IMR-90 (cell line): Measurements from ENCODE around the gene TSEN54. TPM values are rescaled to one million over a fixed set of nuclear protein-coding genes. Genes with fewer than 3 reads are reported as not detected.

ENCODE experiments used
- ATAC-seq: fragments of 200-7000 bp; cut with Tn5 transposase; 2 replicates; pipeline ENCODE4 v1.9.1; 2020; ENCODE audit warnings: low read depth, mild to moderate bottlenecking, moderate library complexity
- BruUV-seq: library from RNA; stranded (reverse); fragments of 400-500 nt; replicated peaks from 2 replicates; lab custom pipeline; 2021; lab: Mats Ljungman, UMichigan
- CTCF ChIA-PET: fragments of 300-600 bp; formaldehyde crosslinking; extraction: SDS; loops from one replicate; lab custom pipeline; 2021; ENCODE audit warnings: antibody characterized with exemption; lab: Yijun Ruan, JAX
- POLR2A ChIA-PET: fragments of 300-600 bp; sonication (Branson Sonifier 250); formaldehyde crosslinking; loops from one replicate; lab custom pipeline; 2022; ENCODE audit warnings: antibody characterized with exemption; ENCODE audit not compliant: unreplicated experiment; lab: Charles Lee
- DNase-seq: peaks from one replicate; pipeline ENCODE4 v3.0.0; 2013
- H2AFZ ChIP-seq: replicated peaks from 2 replicates; pipeline ENCODE3; 2013; ENCODE audit warnings: low read length, mild to moderate bottlenecking; ENCODE audit not compliant: poor library complexity
- H2AK5ac ChIP-seq: 2 replicates; pipeline ENCODE4 v1.6.1; 2013; ENCODE audit warnings: low read depth, low read length, inconsistent platforms
- H2AK9ac ChIP-seq: replicated peaks from 2 replicates; pipeline ENCODE3; 2013; ENCODE audit warnings: mild to moderate bottlenecking, low read depth, low read length, moderate library complexity; ENCODE audit not compliant: poor library complexity
- H2BK120ac ChIP-seq: 2 replicates; pipeline ENCODE4 v1.6.1; 2013; ENCODE audit warnings: low read depth, low read length, inconsistent platforms
- H2BK15ac ChIP-seq: 3 replicates; pipeline ENCODE4 v1.6.1; 2013; ENCODE audit warnings: low read depth, low read length, inconsistent platforms
- H2BK20ac ChIP-seq: 2 replicates; pipeline ENCODE4 v1.6.1; 2013; ENCODE audit warnings: low read depth, mild to moderate bottlenecking, inconsistent platforms, low read length, moderate library complexity
- H2BK5ac ChIP-seq: 2 replicates; pipeline ENCODE4 v1.6.1; 2013; ENCODE audit warnings: mild to moderate bottlenecking, low read depth, low read length, inconsistent platforms; ENCODE audit not compliant: poor library complexity, severe bottlenecking
- H3K14ac ChIP-seq: replicated peaks from 2 replicates; pipeline ENCODE4 v1.6.1; 2013; ENCODE audit warnings: low read depth, low read length, inconsistent platforms
- H3K18ac ChIP-seq: 2 replicates; pipeline ENCODE4 v1.6.1; 2013; ENCODE audit warnings: low read depth, low read length, control low read depth
- H3K23ac ChIP-seq: 2 replicates; pipeline ENCODE4 v1.6.1; 2013; ENCODE audit warnings: low read depth, low read length, inconsistent platforms
- H3K27ac ChIP-seq: 2 replicates; pipeline ENCODE4 v1.5.1; 2013; ENCODE audit warnings: mild to moderate bottlenecking, control low read depth, low read length; ENCODE audit not compliant: insufficient read depth
- H3K27me3 ChIP-seq: 2 replicates; pipeline ENCODE4 v1.6.1; 2013; ENCODE audit warnings: low read length; ENCODE audit not compliant: control insufficient read depth, insufficient read depth
- H3K36me3 ChIP-seq: 2 replicates; pipeline ENCODE4 v1.6.1; 2013; ENCODE audit warnings: low read length, mixed read lengths; ENCODE audit not compliant: control insufficient read depth, insufficient read depth
- H3K4ac ChIP-seq: 2 replicates; pipeline ENCODE4 v1.6.1; 2013; ENCODE audit warnings: low read depth, low read length, inconsistent platforms
- H3K4me1 ChIP-seq: 2 replicates; pipeline ENCODE4 v1.6.1; 2013; ENCODE audit warnings: low read length, mixed read lengths; ENCODE audit not compliant: control insufficient read depth, insufficient read depth
- H3K4me2 ChIP-seq: 2 replicates; pipeline ENCODE4 v1.6.1; 2013; ENCODE audit warnings: low read depth, mild to moderate bottlenecking, control low read depth, low read length, moderate library complexity
- H3K4me3 ChIP-seq: 2 replicates; pipeline ENCODE4 v1.5.1; 2013; ENCODE audit warnings: low read depth, mild to moderate bottlenecking, control low read depth, low read length, moderate library complexity; ENCODE audit not compliant: insufficient read depth
- H3K56ac ChIP-seq: 2 replicates; pipeline ENCODE4 v1.6.1; 2013; ENCODE audit warnings: low read length, inconsistent platforms; ENCODE audit not compliant: insufficient read depth; ENCODE audit errors: extremely low read depth
- H3K79me1 ChIP-seq, 2 experiments: 2 replicates each; pipeline ENCODE4 v1.6.1; 2013; ENCODE audit warnings: low read length in 2 of 2, inconsistent platforms in 1 of 2, low read depth in 1 of 2
- H3K9ac ChIP-seq: 2 replicates; pipeline ENCODE4 v1.6.1; 2013; ENCODE audit warnings: low read depth, low read length, control low read depth
- H3K9me1 ChIP-seq: 2 replicates; pipeline ENCODE4 v1.6.1; 2013; ENCODE audit warnings: low read length, inconsistent platforms; ENCODE audit not compliant: insufficient read depth
- H3K9me3 ChIP-seq: 2 replicates; pipeline ENCODE4 v1.6.1; 2013; ENCODE audit warnings: low read length; ENCODE audit not compliant: control insufficient read depth, insufficient read depth
- H4K20me1 ChIP-seq: 2 replicates; pipeline ENCODE4 v1.6.1; 2013; ENCODE audit warnings: low read length, inconsistent platforms; ENCODE audit not compliant: insufficient read depth
- H4K5ac ChIP-seq: 2 replicates; pipeline ENCODE4 v1.6.1; 2013; ENCODE audit warnings: mild to moderate bottlenecking, low read depth, low read length, control low read depth
- H4K8ac ChIP-seq, 2 experiments: 2 replicates each; pipeline ENCODE4 v1.6.1; 2013; ENCODE audit warnings: low read depth in 2 of 2, low read length in 2 of 2, control low read depth in 1 of 2, inconsistent platforms in 1 of 2
- H4K91ac ChIP-seq: 2 replicates; pipeline ENCODE4 v1.6.1; 2013; ENCODE audit warnings: low read depth, low read length, inconsistent platforms; ENCODE audit not compliant: insufficient read depth
- BHLHE40 ChIP-seq: fragments of 150-350 bp; IDR thresholded peaks from 2 replicates; pipeline ENCODE4 v1.6.1; 2016; ENCODE audit warnings: mild to moderate bottlenecking, low read depth, low read length
- CEBPB ChIP-seq: IDR thresholded peaks from 2 replicates; pipeline ENCODE4 v1.6.1; 2012; ENCODE audit warnings: low read depth, low read length, improper control_type of control experiment
- CHD1 ChIP-seq: IDR thresholded peaks from 2 replicates; pipeline ENCODE4 v1.6.1; 2012; ENCODE audit warnings: low read depth, low read length, improper control_type of control experiment
- FOS ChIP-seq: fragments of 150-350 bp; IDR thresholded peaks from 2 replicates; pipeline ENCODE4 v1.6.1; 2016; ENCODE audit warnings: low read depth, low read length
- MAFK ChIP-seq: IDR thresholded peaks from 2 replicates; pipeline ENCODE4 v1.6.1; 2012; ENCODE audit warnings: low read depth, low read length, improper control_type of control experiment
- MAZ ChIP-seq: IDR thresholded peaks from 2 replicates; pipeline ENCODE4 v1.6.1; 2012; ENCODE audit warnings: low read depth, mild to moderate bottlenecking, low read length, improper control_type of control experiment, moderate library complexity, borderline replicate concordance
- MXI1 ChIP-seq: IDR thresholded peaks from 2 replicates; pipeline ENCODE4 v1.6.1; 2012; ENCODE audit warnings: low read depth, mild to moderate bottlenecking, low read length, moderate library complexity, borderline replicate concordance
- NFE2L2 ChIP-seq: fragments of 150-350 bp; IDR thresholded peaks from 2 replicates; pipeline ENCODE4 v1.6.1; 2016; ENCODE audit warnings: low read depth, mild to moderate bottlenecking, low read length
- RAD21 ChIP-seq: IDR thresholded peaks from 2 replicates; pipeline ENCODE4 v1.6.1; 2012; ENCODE audit warnings: low read length, improper control_type of control experiment
- RFX5 ChIP-seq: IDR thresholded peaks from 2 replicates; pipeline ENCODE4 v1.8.0; 2012; ENCODE audit warnings: low read depth, mild to moderate bottlenecking, low read length, moderate library complexity
- SMC3 ChIP-seq: fragments of 150-350 bp; IDR thresholded peaks from 2 replicates; pipeline ENCODE4 v1.6.1; 2016; ENCODE audit warnings: low read depth, mild to moderate bottlenecking, antibody characterized with exemption, low read length, moderate library complexity
- WGBS, 2 experiments: methylation state at CpG; one replicate each; pipeline versions ENCODE4 v1.1.5 to v1.1.7; 2013; ENCODE audit warnings: missing lambda C conversion rate in 2 of 2; ENCODE audit not compliant: insufficient read length in 1 of 2; ENCODE audit errors: extremely low coverage in 2 of 2; 5-methylcytosine and 5-hydroxymethylcytosine counted together
- dilution Hi-C: fragments of 300-500 bp; cut with HindIII; formaldehyde crosslinking; loops from one replicate; pipeline ENCODE4 v1.14.3; 2018; ENCODE audit warnings: low sequenced_read_pairs; ENCODE audit not compliant: unreplicated experiment
- in situ Hi-C: fragments of 300-500 bp; cut with MboI; formaldehyde crosslinking; loops from 3 replicates; pipeline ENCODE4 v1.14.3; 2019; ENCODE audit warnings: low sequenced_read_pairs, inconsistent platforms, mixed read lengths
- intact Hi-C: fragments of 100-400 bp; cut with micrococcal nuclease; formaldehyde crosslinking; loops from 2 replicates; pipeline ENCODE4 v1.10.0; 2022
- polyA plus RNA-seq, 3 experiments: library from polyadenylated mRNA; depleted of rRNA; stranded (reverse); fragments of >200 nt; gene quantifications; 2 replicates each; pipeline ENCODE4 v1.2.3, GENCODE V29; 2012; ENCODE audit warnings: low replicate concordance in 1 of 3
- total RNA-seq: library from RNA; depleted of rRNA; stranded (reverse); fragments of >200 nt; gene quantifications from 2 replicates; pipeline ENCODE4 v1.2.3, GENCODE V29; 2012
- TF ChIP-seq, protein P1 (sequence below): conservative IDR thresholded peaks from 2 replicates; pipeline ENCODE4 v1.5.1; 2012; ENCODE audit warnings: mild to moderate bottlenecking, low read depth, low read length, improper control_type of control experiment
- TF ChIP-seq, protein P2 (sequence below): fragments of 150-350 bp; IDR thresholded peaks from 2 replicates; pipeline ENCODE4 v1.6.1; 2017; ENCODE audit warnings: mild to moderate bottlenecking, antibody characterized with exemption, low read length, low read depth
- TF ChIP-seq, protein P3 (sequence below): fragments of 150-350 bp; IDR thresholded peaks from 2 replicates; pipeline ENCODE4 v1.6.1; 2016; ENCODE audit warnings: low read depth, mild to moderate bottlenecking, low read length, moderate library complexity, borderline replicate concordance

The TSEN54 gene
- total and polyA plus RNA-seq, 2 of the 4 experiments (the other 2 are of a cell fraction): 7.2 to 14.9 TPM

DNA sequence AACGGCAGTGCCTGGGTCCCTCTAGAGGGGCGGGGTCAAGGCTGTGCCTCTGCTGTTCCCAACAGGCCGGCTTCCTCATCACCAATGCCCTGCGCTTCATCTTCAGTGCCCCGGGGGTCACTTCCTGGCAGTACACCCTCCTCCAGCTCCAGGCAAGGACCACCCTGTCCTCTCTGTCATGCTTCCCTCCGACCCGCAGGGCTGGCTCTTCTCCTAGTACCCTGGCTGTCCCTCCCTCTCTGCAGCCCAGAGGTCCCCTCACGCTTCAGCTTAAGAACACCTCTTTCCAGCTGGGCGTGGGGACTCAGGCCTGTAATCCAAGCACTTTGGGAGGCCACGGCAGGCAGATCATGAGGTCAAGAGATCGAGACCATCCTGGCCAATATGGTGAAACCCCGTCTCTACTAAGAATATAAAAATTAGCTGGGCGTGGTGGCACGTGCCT lies 26.8 kb upstream of the TSEN54 start:
- Histone ChIP-seq H3K4me2 (no peak overlapping the region), H3K9me3 (no peaks in the 10 kb centered on the region), H2AK5ac (no peak overlapping the region), H2BK120ac (no peak overlapping the region), H4K5ac (no peak overlapping the region), H3K27ac (no peak overlapping the region), H3K14ac (no peak overlapping the region), H2BK5ac (no peak overlapping the region), H3K9me1 (no peaks in the 10 kb centered on the region; the same call in none of the 2 replicates), H2AK9ac (no peak overlapping the region), H2BK20ac (no peak overlapping the region), H3K36me3 (peaks cover 28% of the 10 kb centered on the region), H3K4ac (no peak overlapping the region), H4K8ac (no peak overlapping the region), H2AFZ (no peak overlapping the region), H4K91ac (no peak overlapping the region), H3K4me1 (no peaks in the 10 kb centered on the region), H3K79me1 (peaks cover 0 to 7% of the 10 kb centered on the region in 2 experiments; a peak in 2 of 4 replicates), H3K9ac (no peak overlapping the region), H3K18ac (no peak overlapping the region), H3K56ac (no peak overlapping the region), H3K27me3 (no peaks in the 10 kb centered on the region), H3K23ac (no peak overlapping the region), H4K20me1 (no peaks in the 10 kb centered on the region; the same call in 1 of the 2 replicates), H2BK15ac (no peak overlapping the region), H3K4me3 (no peak overlapping the region)
- ATAC-seq (no peak), DNase-seq (no peak)
- no TSS peak for BruUV-seq
- WGBS, 2 experiments: 83% methylated on average over 6 of the region's 14 CpGs; no CpG with 5 or more reads in 1 of the 2 experiments
- POLR2A ChIA-PET: no interaction called here
- in situ Hi-C loops: no loop called here
- CTCF ChIA-PET: interaction anchor here (0.7 kb wide), 1 partner anchor 47 kb away, joined by 3 read pairs; no protein-coding TSS in a partner anchor
- intact Hi-C loops: no loop called here
- TF ChIP-seq NFE2L2 (no peak), MXI1 (no peak), SMC3 (no peak), MAZ (no peak), CHD1 (no peak), BHLHE40 (no peak), CEBPB (no peak), RFX5 (no peak), RAD21 (no peak), FOS (no peak), MAFK (no peak)
- TF ChIP-seq, protein P1, sequence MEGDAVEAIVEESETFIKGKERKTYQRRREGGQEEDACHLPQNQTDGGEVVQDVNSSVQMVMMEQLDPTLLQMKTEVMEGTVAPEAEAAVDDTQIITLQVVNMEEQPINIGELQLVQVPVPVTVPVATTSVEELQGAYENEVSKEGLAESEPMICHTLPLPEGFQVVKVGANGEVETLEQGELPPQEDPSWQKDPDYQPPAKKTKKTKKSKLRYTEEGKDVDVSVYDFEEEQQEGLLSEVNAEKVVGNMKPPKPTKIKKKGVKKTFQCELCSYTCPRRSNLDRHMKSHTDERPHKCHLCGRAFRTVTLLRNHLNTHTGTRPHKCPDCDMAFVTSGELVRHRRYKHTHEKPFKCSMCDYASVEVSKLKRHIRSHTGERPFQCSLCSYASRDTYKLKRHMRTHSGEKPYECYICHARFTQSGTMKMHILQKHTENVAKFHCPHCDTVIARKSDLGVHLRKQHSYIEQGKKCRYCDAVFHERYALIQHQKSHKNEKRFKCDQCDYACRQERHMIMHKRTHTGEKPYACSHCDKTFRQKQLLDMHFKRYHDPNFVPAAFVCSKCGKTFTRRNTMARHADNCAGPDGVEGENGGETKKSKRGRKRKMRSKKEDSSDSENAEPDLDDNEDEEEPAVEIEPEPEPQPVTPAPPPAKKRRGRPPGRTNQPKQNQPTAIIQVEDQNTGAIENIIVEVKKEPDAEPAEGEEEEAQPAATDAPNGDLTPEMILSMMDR: no peak
- TF ChIP-seq, protein P2, sequence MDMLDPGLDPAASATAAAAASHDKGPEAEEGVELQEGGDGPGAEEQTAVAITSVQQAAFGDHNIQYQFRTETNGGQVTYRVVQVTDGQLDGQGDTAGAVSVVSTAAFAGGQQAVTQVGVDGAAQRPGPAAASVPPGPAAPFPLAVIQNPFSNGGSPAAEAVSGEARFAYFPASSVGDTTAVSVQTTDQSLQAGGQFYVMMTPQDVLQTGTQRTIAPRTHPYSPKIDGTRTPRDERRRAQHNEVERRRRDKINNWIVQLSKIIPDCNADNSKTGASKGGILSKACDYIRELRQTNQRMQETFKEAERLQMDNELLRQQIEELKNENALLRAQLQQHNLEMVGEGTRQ: no peak
- TF ChIP-seq, protein P3, sequence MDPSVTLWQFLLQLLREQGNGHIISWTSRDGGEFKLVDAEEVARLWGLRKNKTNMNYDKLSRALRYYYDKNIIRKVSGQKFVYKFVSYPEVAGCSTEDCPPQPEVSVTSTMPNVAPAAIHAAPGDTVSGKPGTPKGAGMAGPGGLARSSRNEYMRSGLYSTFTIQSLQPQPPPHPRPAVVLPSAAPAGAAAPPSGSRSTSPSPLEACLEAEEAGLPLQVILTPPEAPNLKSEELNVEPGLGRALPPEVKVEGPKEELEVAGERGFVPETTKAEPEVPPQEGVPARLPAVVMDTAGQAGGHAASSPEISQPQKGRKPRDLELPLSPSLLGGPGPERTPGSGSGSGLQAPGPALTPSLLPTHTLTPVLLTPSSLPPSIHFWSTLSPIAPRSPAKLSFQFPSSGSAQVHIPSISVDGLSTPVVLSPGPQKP: no peak
- dilution Hi-C loops: no loop called here
